ENCODE data around the gene MIB1. TPM values are rescaled to one million over a fixed set of nuclear protein-coding genes. Genes with fewer than 3 reads are reported as not detected.
A peak's percentile ranks its signal among the peaks of the same experiment; 100 is the strongest.

The MIB1 gene
- total and polyA plus RNA-seq, 10 of the 15 experiments (the other 5 are each of a cell fraction or from before 2014, with no cell fraction given) = 2.3 to 27.5 (median 10.4) TPM

GRCh38 chr18:21858544-21858943 lies 118.0 kb downstream of the MIB1 start:
- H3K27ac ChIP-seq (ENCODE audit: control insufficient read depth, insufficient read depth) = no peak overlapping the region; the same call in 1 of the 2 replicates
- no peak for DNase-seq (ENCODE audit: low read depth, low spot score)
- peak; percentile 69 for ATAC-seq
- no peaks in the 10 kb centered on the region for H3K9me3 ChIP-seq (replicated peaks; ENCODE audit: control insufficient read depth, insufficient read depth, low read length)
- intact Hi-C loops (cut with micrococcal nuclease; ENCODE audit: unreplicated experiment) (loop anchor here (10.0 kb wide), 3 partner anchors 174 to 664 kb away; partner anchors contain the start of gene SNRPD1), in situ Hi-C loops (cut with MboI) (loop anchor here (25.0 kb wide), 1 partner anchor 746 kb away; the partner anchor contains the start of gene ROCK1)
- no peak overlapping the region for H3K4me3 ChIP-seq
- 43% methylated on average over 1 of the region's 1 CpG for WGBS (ENCODE audit: insufficient coverage, insufficient replicate concordance, low lambda C conversion rate, missing lambda C conversion rate)
- peaks cover 3 to 14% of the 10 kb centered on the region in 2 experiments; a peak in 3 of 4 replicates for H3K36me3 ChIP-seq (ENCODE audit: control insufficient read depth in 2 of 2, insufficient read depth in 2 of 2, low read length in 1 of 2)
- H3K79me2 ChIP-seq (ENCODE audit: control insufficient read depth, insufficient read depth, low read length) = no peaks in the 10 kb centered on the region
- POLR2A ChIA-PET = no interaction called here
- TF ChIP-seq RUNX3 (IDR thresholded peaks at IDR 0.05; ENCODE audit: low read length) (peak; percentile 54), KDM1A (IDR thresholded peaks at IDR 0.05; ENCODE audit: borderline replicate concordance) (no peak), E2F4 (IDR thresholded peaks at IDR 0.05; ENCODE audit: low read depth, low read length) (no peak)
- H3K4me2 ChIP-seq (ENCODE audit: control insufficient read depth, insufficient read depth) = 0 out of 2 replicates have a peak overlapping the region, but pooled peaks have one; percentile 14
- RAD21 ChIA-PET (ENCODE audit: unreplicated experiment) = no interaction called here
- no peak for FAIRE-seq
- no peak overlapping the region for H3K9ac ChIP-seq (ENCODE audit: control insufficient read depth, insufficient read depth, low read length)
- CTCF ChIA-PET = no interaction called here
- H3K27me3 ChIP-seq (replicated peaks in 1 of 2; ENCODE audit: control insufficient read depth in 2 of 2, insufficient read depth in 2 of 2, low read length in 1 of 2) = no peaks in the 10 kb centered on the region
- BruUV-seq (replicated peaks) = no TSS peak
- H3K4me1 ChIP-seq (ENCODE audit: control insufficient read depth, insufficient read depth, low read length) = peaks cover 18% of the 10 kb centered on the region
- SMC1A ChIA-PET (ENCODE audit: uncharacterized antibody, unreplicated experiment) = interaction anchor here (1.0 kb wide), 1 partner anchor 664 kb away, joined by 3 read pairs; no protein-coding TSS in a partner anchor
- no peak overlapping the region for H2AFZ ChIP-seq (ENCODE audit: control insufficient read depth, low read depth, low read length)
- no peaks in the 10 kb centered on the region for H4K20me1 ChIP-seq (ENCODE audit: control insufficient read depth, insufficient read depth)

- ChIA-PET RAD21 (ENCODE audit: unreplicated experiment) (no interaction called here), SMC1A (ENCODE audit: uncharacterized antibody, unreplicated experiment) (no interaction called here)
- no peak for FAIRE-seq
- TF ChIP-seq SMARCA5 (IDR thresholded peaks at IDR 0.05) (no peak), SP1 (IDR thresholded peaks at IDR 0.05; ENCODE audit: low read depth, low read length) (no peak), IKZF2 (IDR thresholded peaks at IDR 0.05) (no peak), TBL1XR1 (IDR thresholded peaks at IDR 0.05; ENCODE audit: low read depth, low read length) (no peak), ZSCAN29 (IDR thresholded peaks at IDR 0.05) (no peak), PRDM15 (CRISPR knock-in tag; IDR thresholded peaks at IDR 0.05) (no peak), NR2F1 (conservative IDR thresholded peaks at IDR 0.05) (no peak), NFXL1 (IDR thresholded peaks at IDR 0.05; ENCODE audit: borderline replicate concordance) (no peak), MTA3 (IDR thresholded peaks at IDR 0.05; ENCODE audit: borderline replicate concordance, low read length) (no peak), MTA2 (IDR thresholded peaks at IDR 0.05; ENCODE audit: low read depth) (no peak)
Measured at GRCh38 chr18:21864386-21864785, 123.8 kb downstream of the MIB1 start.

More at GRCh38 chr18:21864386-21864785, 123.8 kb downstream of the MIB1 start:
- Histone ChIP-seq H2AFZ (ENCODE audit: control insufficient read depth, low read depth, low read length) (no peak overlapping the region), H3K9ac (ENCODE audit: control insufficient read depth, insufficient read depth, low read length) (no peak overlapping the region), H3K9me3 (replicated peaks; ENCODE audit: control insufficient read depth, insufficient read depth, low read length) (no peaks in the 10 kb centered on the region), H3K4me2 (ENCODE audit: control insufficient read depth, insufficient read depth) (no peak overlapping the region), H3K4me3 (no peak overlapping the region), H4K20me1 (ENCODE audit: control insufficient read depth, insufficient read depth) (no peaks in the 10 kb centered on the region), H3K36me3 (ENCODE audit: control insufficient read depth in 2 of 2, insufficient read depth in 2 of 2, low read length in 1 of 2) (peaks cover 3% of the 10 kb centered on the region in 2 experiments), H3K27ac (ENCODE audit: control insufficient read depth, insufficient read depth) (no peak overlapping the region), H3K79me2 (ENCODE audit: control insufficient read depth, insufficient read depth, low read length) (no peaks in the 10 kb centered on the region), H3K4me1 (ENCODE audit: control insufficient read depth, insufficient read depth, low read length) (no peaks in the 10 kb centered on the region), H3K27me3 (replicated peaks in 1 of 2; ENCODE audit: control insufficient read depth in 2 of 2, insufficient read depth in 2 of 2, low read length in 1 of 2) (no peaks in the 10 kb centered on the region)
- DNase-seq (ENCODE audit: low read depth, low spot score) (no peak), ATAC-seq (no peak)
- ChIA-PET POLR2A (interaction anchor here (0.5 kb wide), 1 partner anchor 12 kb away, joined by 5 read pairs; no protein-coding TSS in a partner anchor), CTCF (no interaction called here)
- in situ Hi-C loops (cut with MboI) = loop anchor here (25.0 kb wide), 1 partner anchor 752 kb away; the partner anchor contains the start of gene ROCK1
- intact Hi-C loops (cut with micrococcal nuclease; ENCODE audit: unreplicated experiment) = no loop called here
- BruUV-seq (replicated peaks) = no TSS peak
- 97% methylated on average over 5 of the region's 5 CpGs for WGBS (ENCODE audit: insufficient coverage, insufficient replicate concordance, low lambda C conversion rate, missing lambda C conversion rate)
